ENCODE results near the gene MIP. TPM values are rescaled to one million over a fixed set of nuclear protein-coding genes. Genes with fewer than 3 reads are reported as not detected.

The MIP gene
- total RNA-seq, 4 donors from 2014 or later = not detected

GRCh38 chr12:56490360-56490759 is 35.9 kb upstream of the MIP start:
- TF ChIP-seq POLR2AphosphoS5 (IDR thresholded peaks at IDR 0.05) = no peak
- TF ChIP-seq CTCF (IDR thresholded peaks at IDR 0.05) = no peak
- no peak for TF ChIP-seq POLR2A (IDR thresholded peaks at IDR 0.05; ENCODE audit: low read depth)
- no peak for TF ChIP-seq EP300 (IDR thresholded peaks at IDR 0.05)
- DNase-seq (ENCODE audit: extremely low spot score) = no peak
- Histone ChIP-seq H3K4me3 (no peak overlapping the region), H3K4me1 (peaks cover 7 to 20% (median 18%) of the 10 kb centered on the region in 4 donors), H3K9me3 (peaks cover 0 to 3% (median 0%) of the 10 kb centered on the region in 4 donors), H3K27me3 (no peaks in the 10 kb centered on the region), H3K27ac (replicated peaks in 1 of 4) (no peak overlapping the region), H3K36me3 (no peaks in the 10 kb centered on the region)
- intact Hi-C loops (cut with DNase I) = no loop called here

- H3K9me3 ChIP-seq = peaks cover 0 to 3% (median 0%) of the 10 kb centered on the region in 4 donors
- peak within 1 kb of the TSS; percentile 66 to 69 (median 68) for H3K4me3 ChIP-seq
- H3K27me3 ChIP-seq = no peaks in the 10 kb centered on the region
- peak within 1 kb of the TSS in 3 of 4 donors; percentile 14 to 39 (median 36) for H3K27ac ChIP-seq (replicated peaks in 1 of 4)
- no peaks in the 10 kb centered on the region for H3K36me3 ChIP-seq
- peak; percentile 94 for DNase-seq (ENCODE audit: extremely low spot score)
- WGBS = 14% methylated on average over 33 of the region's 59 CpGs
- TF ChIP-seq POLR2A (IDR thresholded peaks at IDR 0.05; ENCODE audit: low read depth) (no peak), CTCF (IDR thresholded peaks at IDR 0.05) (no peak), POLR2AphosphoS5 (IDR thresholded peaks at IDR 0.05) (peak; percentile 30 to 51), EP300 (IDR thresholded peaks at IDR 0.05) (no peak)
- intact Hi-C loops (cut with DNase I) = no loop called here
- peaks cover 7 to 20% (median 18%) of the 10 kb centered on the region in 4 donors for H3K4me1 ChIP-seq
These were observed 33.8 kb upstream of the MIP start, which contains the start of gene GLS2 for GRCh38 chr12:56488041-56488955. GLS2 (minus strand) TSS chr12:56488161; CDS start chr12:56488118, 43 bp downstream.

GRCh38 chr12:56487448-56488040 is 33.1 kb upstream of the MIP start:
- H3K4me1 ChIP-seq = peaks cover 7 to 20% (median 18%) of the 10 kb centered on the region in 4 donors
- no peak for DNase-seq (ENCODE audit: extremely low spot score)
- peaks cover 0 to 3% (median 0%) of the 10 kb centered on the region in 4 donors for H3K9me3 ChIP-seq
- no peaks in the 10 kb centered on the region for H3K36me3 ChIP-seq
- peak overlapping the region; percentile 66 to 69 (median 68) for H3K4me3 ChIP-seq
- no peak for TF ChIP-seq POLR2A (IDR thresholded peaks at IDR 0.05; ENCODE audit: low read depth)
- no peak for TF ChIP-seq POLR2AphosphoS5 (IDR thresholded peaks at IDR 0.05)
- no peak for TF ChIP-seq EP300 (IDR thresholded peaks at IDR 0.05)
- no peak for TF ChIP-seq CTCF (IDR thresholded peaks at IDR 0.05)
- peak overlapping the region in 3 of 4 donors; percentile 14 to 39 (median 36) for H3K27ac ChIP-seq (replicated peaks in 1 of 4)
- WGBS = 12% methylated on average over 30 of the region's 44 CpGs
- no peaks in the 10 kb centered on the region for H3K27me3 ChIP-seq
- intact Hi-C loops (cut with DNase I) = no loop called here

GRCh38 chr12:56486694-56487093 is 32.2 kb upstream of the MIP start:
- DNase-seq (ENCODE audit: extremely low spot score) = no peak
- no peak overlapping the region for H3K4me3 ChIP-seq
- no peaks in the 10 kb centered on the region for H3K36me3 ChIP-seq
- TF ChIP-seq POLR2AphosphoS5 (IDR thresholded peaks at IDR 0.05) (no peak), CTCF (IDR thresholded peaks at IDR 0.05) (no peak), POLR2A (IDR thresholded peaks at IDR 0.05; ENCODE audit: low read depth) (no peak), EP300 (IDR thresholded peaks at IDR 0.05) (no peak)
- intact Hi-C loops (cut with DNase I) = no loop called here
- H3K27me3 ChIP-seq = no peaks in the 10 kb centered on the region
- H3K27ac ChIP-seq (replicated peaks in 1 of 4) = no peak overlapping the region
- H3K4me1 ChIP-seq = peaks cover 7 to 20% (median 18%) of the 10 kb centered on the region in 4 donors
- peaks cover 0 to 3% (median 0%) of the 10 kb centered on the region in 4 donors for H3K9me3 ChIP-seq
- WGBS = 88% methylated on average over 12 of the region's 12 CpGs
